Esophagus muscularis mucosa (tissue), 4 donors: ENCODE results near the gene RASL10A. TPM values are rescaled to one million over a fixed set of nuclear protein-coding genes. Genes with fewer than 3 reads are reported as not detected.

ENCODE experiments used
- DNase-seq: peaks from one replicate; pipeline ENCODE4 v3.0.0-alpha.2; 2017; ENCODE audit errors: extremely low spot score
- H3K27ac ChIP-seq, 4 donors: fragments of 200-600 bp; sonication (generic); replicated peaks in 1 of 4; 1 replicate in 3 of 4; 2 replicates in 1 of 4; pipeline ENCODE4 v1.5.1; 2016 to 2019; ENCODE audit warnings: mild to moderate bottlenecking in 1 of 4
- H3K27me3 ChIP-seq, 4 donors: fragments of 200-600 bp; sonication (generic); one replicate each; pipeline versions ENCODE4 v1.5.1 to v1.6.0; 2016 to 2019
- H3K36me3 ChIP-seq, 4 donors: fragments of 200-600 bp; sonication (generic); one replicate each; pipeline ENCODE4 v1.5.1; 2016 to 2019
- H3K4me1 ChIP-seq, 4 donors: fragments of 200-600 bp; sonication (generic); one replicate each; pipeline ENCODE4 v1.5.1; 2016 to 2019
- H3K4me3 ChIP-seq, 4 donors: fragments of 200-600 bp; sonication (generic); 1 replicate in 2 of 4; 2 replicates in 2 of 4; pipeline ENCODE4 v1.5.1; 2016 to 2019; ENCODE audit warnings: mild to moderate bottlenecking in 4 of 4, moderate library complexity in 1 of 4
- H3K9me3 ChIP-seq, 4 donors: fragments of 200-600 bp; sonication (generic); 1 replicate in 3 of 4; 2 replicates in 1 of 4; pipeline ENCODE4 v1.5.1; 2016 to 2019
- EP300 ChIP-seq: sonication (generic); formaldehyde crosslinking; IDR thresholded peaks from one replicate; pipeline ENCODE4 v1.6.1; 2017; ENCODE audit warnings: antibody characterized with exemption
- POLR2A ChIP-seq: fragments of 450-650 bp; IDR thresholded peaks from one replicate; pipeline ENCODE4 v1.6.1; 2017; ENCODE audit warnings: antibody characterized with exemption, moderate library complexity, mild to moderate bottlenecking, low read depth
- POLR2AphosphoS5 ChIP-seq, 2 donors: sonication (generic); formaldehyde crosslinking; IDR thresholded peaks; one replicate each; pipeline ENCODE4 v1.6.1; 2017; ENCODE audit warnings: antibody characterized with exemption in 2 of 2
- WGBS: methylation state at CpG from one replicate; pipeline ENCODE4 v1.1.5; 2018; 5-methylcytosine and 5-hydroxymethylcytosine counted together
- intact Hi-C: fragments of 100-400 bp; cut with DNase I; formaldehyde crosslinking; loops from one replicate; pipeline ENCODE4 v1.15.1; 2023
- total RNA-seq, 4 donors: library from RNA; depleted of rRNA; stranded (reverse); fragments of >200 nt; gene quantifications; one replicate each; pipeline versions ENCODE4 v1.1.0 to v1.2.1, GENCODE V29; 2016
- TF ChIP-seq, protein P1 (sequence below), 3 experiments: fragments of 200-600 bp in 2 of 3; fragments of 450-650 bp in 1 of 3; sonication (generic) in 2 of 3; IDR thresholded peaks; one replicate each; pipeline ENCODE4 v1.5.1; 2017 to 2019; ENCODE audit warnings: antibody characterized with exemption in 3 of 3, mild to moderate bottlenecking in 2 of 3, moderate library complexity in 1 of 3

RASL10A gene
- total RNA-seq, 4 donors from 2014 or later: 0.50 to 1.6 (median 0.84) TPM; not detected in 1

DNA sequence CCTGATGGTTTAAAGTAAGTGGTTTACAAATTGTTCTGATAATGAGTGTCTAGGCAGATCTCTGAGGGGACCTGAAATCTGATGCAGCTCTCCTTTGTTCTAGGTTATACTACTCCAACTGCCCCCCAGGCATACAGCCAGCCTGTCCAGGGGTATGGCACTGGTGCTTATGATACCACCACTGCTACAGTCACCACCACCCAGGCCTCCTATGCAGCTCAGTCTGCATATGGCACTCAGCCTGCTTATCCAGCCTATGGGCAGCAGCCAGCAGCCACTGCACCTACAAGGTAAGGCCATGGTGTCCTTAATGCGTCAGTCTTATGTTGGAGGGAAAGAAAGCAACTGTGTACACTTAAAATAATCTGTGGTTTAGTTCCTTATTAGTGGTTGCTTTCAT lies 37.6 kb downstream of the RASL10A start:
- no peak for DNase-seq
- H3K36me3 ChIP-seq: peaks cover 63 to 100% (median 94%) of the 10 kb centered on the region in 4 donors

DNA sequence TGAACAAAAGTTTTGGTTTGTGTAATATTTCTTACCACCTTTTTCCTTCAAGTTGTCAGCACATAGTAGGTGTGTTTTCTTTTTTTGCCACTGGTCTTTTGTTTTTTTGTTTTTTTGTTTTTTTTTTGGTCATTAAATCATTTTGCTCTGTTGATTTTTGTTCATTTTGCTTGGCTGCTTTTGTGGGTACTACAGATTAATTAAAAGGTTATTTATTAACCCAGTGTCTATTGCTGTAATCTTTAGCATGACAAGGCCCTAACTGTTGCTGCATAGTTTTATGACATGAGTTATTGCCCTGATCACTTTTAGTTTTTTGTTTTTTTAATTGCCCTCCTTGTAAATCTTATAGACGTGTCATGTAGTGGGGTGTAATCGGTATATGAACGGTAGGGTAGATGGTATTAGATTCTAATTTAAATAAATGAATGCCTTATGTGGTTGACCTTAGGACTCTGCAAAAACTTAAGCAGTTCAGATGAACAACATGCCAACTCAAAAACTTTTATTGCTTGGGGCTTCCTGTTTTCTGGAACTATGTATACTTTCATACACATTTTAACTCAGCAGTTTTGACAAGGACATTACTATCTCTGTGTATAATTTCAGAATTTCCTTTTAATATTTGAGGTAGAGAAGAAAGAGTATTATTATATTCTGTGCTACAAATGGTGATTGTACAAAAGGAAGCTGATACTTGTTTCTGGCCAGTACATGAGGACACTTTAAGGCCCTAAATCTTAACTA lies 39.5 kb downstream of the RASL10A start:
- intact Hi-C loops: no loop called here
- H3K4me1 ChIP-seq: peaks cover 42 to 78% (median 67%) of the 10 kb centered on the region in 4 donors

More for the DNA sequence above, 37.6 kb downstream of the RASL10A start:
- TF ChIP-seq POLR2A (no peak), POLR2AphosphoS5 (IDR thresholded peaks at IDR 0.05) (no peak), EP300 (no peak)
- TF ChIP-seq, protein P1, sequence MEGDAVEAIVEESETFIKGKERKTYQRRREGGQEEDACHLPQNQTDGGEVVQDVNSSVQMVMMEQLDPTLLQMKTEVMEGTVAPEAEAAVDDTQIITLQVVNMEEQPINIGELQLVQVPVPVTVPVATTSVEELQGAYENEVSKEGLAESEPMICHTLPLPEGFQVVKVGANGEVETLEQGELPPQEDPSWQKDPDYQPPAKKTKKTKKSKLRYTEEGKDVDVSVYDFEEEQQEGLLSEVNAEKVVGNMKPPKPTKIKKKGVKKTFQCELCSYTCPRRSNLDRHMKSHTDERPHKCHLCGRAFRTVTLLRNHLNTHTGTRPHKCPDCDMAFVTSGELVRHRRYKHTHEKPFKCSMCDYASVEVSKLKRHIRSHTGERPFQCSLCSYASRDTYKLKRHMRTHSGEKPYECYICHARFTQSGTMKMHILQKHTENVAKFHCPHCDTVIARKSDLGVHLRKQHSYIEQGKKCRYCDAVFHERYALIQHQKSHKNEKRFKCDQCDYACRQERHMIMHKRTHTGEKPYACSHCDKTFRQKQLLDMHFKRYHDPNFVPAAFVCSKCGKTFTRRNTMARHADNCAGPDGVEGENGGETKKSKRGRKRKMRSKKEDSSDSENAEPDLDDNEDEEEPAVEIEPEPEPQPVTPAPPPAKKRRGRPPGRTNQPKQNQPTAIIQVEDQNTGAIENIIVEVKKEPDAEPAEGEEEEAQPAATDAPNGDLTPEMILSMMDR (IDR thresholded peaks at IDR 0.05): no peak
- Histone ChIP-seq H3K9me3 (no peaks in the 10 kb centered on the region), H3K4me3 (no peak overlapping the region), H3K27ac (no peak overlapping the region), H3K27me3 (no peaks in the 10 kb centered on the region), H3K4me1 (peaks cover 23 to 58% (median 47%) of the 10 kb centered on the region in 4 donors)
- WGBS: 100% methylated on average over 1 of the region's 1 CpG
- intact Hi-C loops: no loop called here

DNA sequence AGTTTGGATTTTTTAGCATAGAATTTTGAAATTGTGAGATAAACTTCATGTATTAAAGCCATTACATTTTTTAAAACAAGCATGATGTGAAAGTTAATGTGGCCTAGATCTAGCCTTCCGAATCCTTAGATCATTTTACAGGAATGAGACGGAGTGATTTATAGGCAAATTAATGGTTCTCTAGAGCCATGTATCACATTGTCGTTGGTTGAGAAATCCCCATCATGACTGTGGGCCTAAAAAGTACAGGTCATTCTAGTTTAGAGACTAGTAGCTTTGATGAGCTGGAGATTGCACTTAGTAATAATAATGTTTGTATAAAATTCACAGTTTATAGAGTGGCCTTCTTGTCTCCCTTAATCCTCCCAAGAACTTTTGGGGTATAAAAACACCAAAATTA lies 40.3 kb downstream of the RASL10A start:
- peaks cover 49 to 86% (median 73%) of the 10 kb centered on the region in 4 donors for H3K4me1 ChIP-seq

More for the DNA sequence above, 39.5 kb downstream of the RASL10A start:
- WGBS: 61% methylated on average over 3 of the region's 3 CpGs
- H3K27me3 ChIP-seq: no peaks in the 10 kb centered on the region
- DNase-seq: no peak
- H3K9me3 ChIP-seq: no peaks in the 10 kb centered on the region
- TF ChIP-seq, protein P1 (IDR thresholded peaks at IDR 0.05): no peak
- TF ChIP-seq POLR2AphosphoS5 (IDR thresholded peaks at IDR 0.05) (no peak), EP300 (no peak), POLR2A (no peak)
- no peak overlapping the region for H3K27ac ChIP-seq
- peaks cover 46 to 91% (median 82%) of the 10 kb centered on the region in 4 donors for H3K36me3 ChIP-seq
- no peak overlapping the region for H3K4me3 ChIP-seq

DNA sequence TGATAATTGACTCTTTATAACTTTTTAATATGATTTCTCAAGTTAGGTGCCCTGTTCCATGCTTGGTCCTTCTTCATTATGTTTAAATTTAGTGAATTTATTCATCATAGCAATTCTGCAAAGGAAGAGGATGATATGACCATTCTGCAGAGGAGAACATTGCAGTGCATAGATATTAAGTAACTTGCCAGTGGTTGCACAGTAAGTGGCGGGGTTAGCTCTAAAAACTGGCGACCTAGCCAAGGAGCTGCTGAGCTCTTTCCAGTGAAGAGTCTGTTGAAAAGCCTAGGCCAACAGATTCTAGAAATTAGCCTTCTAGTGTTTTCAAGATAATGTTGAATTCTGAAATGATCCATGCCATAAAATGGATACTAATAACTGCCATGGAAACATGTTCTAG lies 42.9 kb downstream of the RASL10A start:
- H3K4me3 ChIP-seq: no peak overlapping the region
- peaks cover 56 to 86% (median 82%) of the 10 kb centered on the region in 4 donors for H3K4me1 ChIP-seq
- intact Hi-C loops: no loop called here
- no peak for TF ChIP-seq POLR2AphosphoS5 (IDR thresholded peaks at IDR 0.05)
- TF ChIP-seq EP300: no peak
- no peak for TF ChIP-seq POLR2A
- TF ChIP-seq, protein P1 (IDR thresholded peaks at IDR 0.05): no peak
- H3K27ac ChIP-seq: no peak overlapping the region
- H3K9me3 ChIP-seq: no peaks in the 10 kb centered on the region
- peaks cover 14 to 61% (median 49%) of the 10 kb centered on the region in 4 donors for H3K36me3 ChIP-seq
- DNase-seq: no peak
- 67% methylated on average over 2 of the region's 2 CpGs for WGBS
- H3K27me3 ChIP-seq: no peaks in the 10 kb centered on the region

More for the DNA sequence above, 40.3 kb downstream of the RASL10A start:
- 61% methylated on average over 3 of the region's 3 CpGs for WGBS
- DNase-seq: no peak
- H3K27ac ChIP-seq: no peak overlapping the region
- H3K4me3 ChIP-seq: no peak overlapping the region
- H3K9me3 ChIP-seq: no peaks in the 10 kb centered on the region
- peaks cover 38 to 87% (median 75%) of the 10 kb centered on the region in 4 donors for H3K36me3 ChIP-seq
- no peaks in the 10 kb centered on the region for H3K27me3 ChIP-seq
- intact Hi-C loops: no loop called here
- TF ChIP-seq POLR2A (no peak), POLR2AphosphoS5 (IDR thresholded peaks at IDR 0.05) (no peak), EP300 (no peak)
- TF ChIP-seq, protein P1 (IDR thresholded peaks at IDR 0.05): no peak
